IMR-90 (cell line): Measurements from ENCODE around the gene ABCC8. TPM values are rescaled to one million over a fixed set of nuclear protein-coding genes. Genes with fewer than 3 reads are reported as not detected.

Experiments
- ATAC-seq: fragments of 200-7000 bp; cut with Tn5 transposase; 2 replicates; pipeline ENCODE4 v1.9.1; 2020; ENCODE audit warnings: low read depth, mild to moderate bottlenecking, moderate library complexity
- BruUV-seq: library from RNA; stranded (reverse); fragments of 400-500 nt; replicated peaks from 2 replicates; lab custom pipeline; 2021; lab: Mats Ljungman, UMichigan
- CTCF ChIA-PET: fragments of 300-600 bp; formaldehyde crosslinking; extraction: SDS; loops from one replicate; lab custom pipeline; 2021; ENCODE audit warnings: antibody characterized with exemption; lab: Yijun Ruan, JAX
- POLR2A ChIA-PET: fragments of 300-600 bp; sonication (Branson Sonifier 250); formaldehyde crosslinking; loops from one replicate; lab custom pipeline; 2022; ENCODE audit warnings: antibody characterized with exemption; ENCODE audit not compliant: unreplicated experiment; lab: Charles Lee
- DNase-seq: peaks from one replicate; pipeline ENCODE4 v3.0.0; 2013
- H2AFZ ChIP-seq: replicated peaks from 2 replicates; pipeline ENCODE3; 2013; ENCODE audit warnings: low read length, mild to moderate bottlenecking; ENCODE audit not compliant: poor library complexity
- H2AK5ac ChIP-seq: 2 replicates; pipeline ENCODE4 v1.6.1; 2013; ENCODE audit warnings: low read depth, low read length, inconsistent platforms
- H2AK9ac ChIP-seq: replicated peaks from 2 replicates; pipeline ENCODE3; 2013; ENCODE audit warnings: mild to moderate bottlenecking, low read depth, low read length, moderate library complexity; ENCODE audit not compliant: poor library complexity
- H2BK120ac ChIP-seq: 2 replicates; pipeline ENCODE4 v1.6.1; 2013; ENCODE audit warnings: low read depth, low read length, inconsistent platforms
- H2BK15ac ChIP-seq: 3 replicates; pipeline ENCODE4 v1.6.1; 2013; ENCODE audit warnings: low read depth, low read length, inconsistent platforms
- H2BK20ac ChIP-seq: 2 replicates; pipeline ENCODE4 v1.6.1; 2013; ENCODE audit warnings: low read depth, mild to moderate bottlenecking, inconsistent platforms, low read length, moderate library complexity
- H2BK5ac ChIP-seq: 2 replicates; pipeline ENCODE4 v1.6.1; 2013; ENCODE audit warnings: mild to moderate bottlenecking, low read depth, low read length, inconsistent platforms; ENCODE audit not compliant: poor library complexity, severe bottlenecking
- H3K14ac ChIP-seq: replicated peaks from 2 replicates; pipeline ENCODE4 v1.6.1; 2013; ENCODE audit warnings: low read depth, low read length, inconsistent platforms
- H3K18ac ChIP-seq: 2 replicates; pipeline ENCODE4 v1.6.1; 2013; ENCODE audit warnings: low read depth, low read length, control low read depth
- H3K23ac ChIP-seq: 2 replicates; pipeline ENCODE4 v1.6.1; 2013; ENCODE audit warnings: low read depth, low read length, inconsistent platforms
- H3K27ac ChIP-seq: 2 replicates; pipeline ENCODE4 v1.5.1; 2013; ENCODE audit warnings: mild to moderate bottlenecking, control low read depth, low read length; ENCODE audit not compliant: insufficient read depth
- H3K27me3 ChIP-seq: 2 replicates; pipeline ENCODE4 v1.6.1; 2013; ENCODE audit warnings: low read length; ENCODE audit not compliant: control insufficient read depth, insufficient read depth
- H3K36me3 ChIP-seq: 2 replicates; pipeline ENCODE4 v1.6.1; 2013; ENCODE audit warnings: low read length, mixed read lengths; ENCODE audit not compliant: control insufficient read depth, insufficient read depth
- H3K4ac ChIP-seq: 2 replicates; pipeline ENCODE4 v1.6.1; 2013; ENCODE audit warnings: low read depth, low read length, inconsistent platforms
- H3K4me1 ChIP-seq: 2 replicates; pipeline ENCODE4 v1.6.1; 2013; ENCODE audit warnings: low read length, mixed read lengths; ENCODE audit not compliant: control insufficient read depth, insufficient read depth
- H3K4me2 ChIP-seq: 2 replicates; pipeline ENCODE4 v1.6.1; 2013; ENCODE audit warnings: low read depth, mild to moderate bottlenecking, control low read depth, low read length, moderate library complexity
- H3K4me3 ChIP-seq: 2 replicates; pipeline ENCODE4 v1.5.1; 2013; ENCODE audit warnings: low read depth, mild to moderate bottlenecking, control low read depth, low read length, moderate library complexity; ENCODE audit not compliant: insufficient read depth
- H3K56ac ChIP-seq: 2 replicates; pipeline ENCODE4 v1.6.1; 2013; ENCODE audit warnings: low read length, inconsistent platforms; ENCODE audit not compliant: insufficient read depth; ENCODE audit errors: extremely low read depth
- H3K79me1 ChIP-seq, 2 experiments: 2 replicates each; pipeline ENCODE4 v1.6.1; 2013; ENCODE audit warnings: low read length in 2 of 2, inconsistent platforms in 1 of 2, low read depth in 1 of 2
- H3K9ac ChIP-seq: 2 replicates; pipeline ENCODE4 v1.6.1; 2013; ENCODE audit warnings: low read depth, low read length, control low read depth
- H3K9me1 ChIP-seq: 2 replicates; pipeline ENCODE4 v1.6.1; 2013; ENCODE audit warnings: low read length, inconsistent platforms; ENCODE audit not compliant: insufficient read depth
- H3K9me3 ChIP-seq: 2 replicates; pipeline ENCODE4 v1.6.1; 2013; ENCODE audit warnings: low read length; ENCODE audit not compliant: control insufficient read depth, insufficient read depth
- H4K20me1 ChIP-seq: 2 replicates; pipeline ENCODE4 v1.6.1; 2013; ENCODE audit warnings: low read length, inconsistent platforms; ENCODE audit not compliant: insufficient read depth
- H4K5ac ChIP-seq: 2 replicates; pipeline ENCODE4 v1.6.1; 2013; ENCODE audit warnings: mild to moderate bottlenecking, low read depth, low read length, control low read depth
- H4K8ac ChIP-seq, 2 experiments: 2 replicates each; pipeline ENCODE4 v1.6.1; 2013; ENCODE audit warnings: low read depth in 2 of 2, low read length in 2 of 2, control low read depth in 1 of 2, inconsistent platforms in 1 of 2
- H4K91ac ChIP-seq: 2 replicates; pipeline ENCODE4 v1.6.1; 2013; ENCODE audit warnings: low read depth, low read length, inconsistent platforms; ENCODE audit not compliant: insufficient read depth
- BHLHE40 ChIP-seq: fragments of 150-350 bp; IDR thresholded peaks from 2 replicates; pipeline ENCODE4 v1.6.1; 2016; ENCODE audit warnings: mild to moderate bottlenecking, low read depth, low read length
- CEBPB ChIP-seq: IDR thresholded peaks from 2 replicates; pipeline ENCODE4 v1.6.1; 2012; ENCODE audit warnings: low read depth, low read length, improper control_type of control experiment
- CHD1 ChIP-seq: IDR thresholded peaks from 2 replicates; pipeline ENCODE4 v1.6.1; 2012; ENCODE audit warnings: low read depth, low read length, improper control_type of control experiment
- CTCF ChIP-seq: conservative IDR thresholded peaks from 2 replicates; pipeline ENCODE4 v1.5.1; 2012; ENCODE audit warnings: mild to moderate bottlenecking, low read depth, low read length, improper control_type of control experiment
- ELK1 ChIP-seq: fragments of 150-350 bp; IDR thresholded peaks from 2 replicates; pipeline ENCODE4 v1.6.1; 2016; ENCODE audit warnings: low read depth, mild to moderate bottlenecking, low read length, moderate library complexity, borderline replicate concordance
- FOS ChIP-seq: fragments of 150-350 bp; IDR thresholded peaks from 2 replicates; pipeline ENCODE4 v1.6.1; 2016; ENCODE audit warnings: low read depth, low read length
- MAFK ChIP-seq: IDR thresholded peaks from 2 replicates; pipeline ENCODE4 v1.6.1; 2012; ENCODE audit warnings: low read depth, low read length, improper control_type of control experiment
- MAZ ChIP-seq: IDR thresholded peaks from 2 replicates; pipeline ENCODE4 v1.6.1; 2012; ENCODE audit warnings: low read depth, mild to moderate bottlenecking, low read length, improper control_type of control experiment, moderate library complexity, borderline replicate concordance
- MXI1 ChIP-seq: IDR thresholded peaks from 2 replicates; pipeline ENCODE4 v1.6.1; 2012; ENCODE audit warnings: low read depth, mild to moderate bottlenecking, low read length, moderate library complexity, borderline replicate concordance
- NFE2L2 ChIP-seq: fragments of 150-350 bp; IDR thresholded peaks from 2 replicates; pipeline ENCODE4 v1.6.1; 2016; ENCODE audit warnings: low read depth, mild to moderate bottlenecking, low read length
- POLR2A ChIP-seq: IDR thresholded peaks from 2 replicates; pipeline ENCODE4 v1.6.1; 2012; ENCODE audit warnings: mild to moderate bottlenecking, low read depth, low read length
- RAD21 ChIP-seq: IDR thresholded peaks from 2 replicates; pipeline ENCODE4 v1.6.1; 2012; ENCODE audit warnings: low read length, improper control_type of control experiment
- RCOR1 ChIP-seq: IDR thresholded peaks from 2 replicates; pipeline ENCODE4 v1.6.1; 2012; ENCODE audit warnings: mild to moderate bottlenecking, low read length, improper control_type of control experiment; ENCODE audit not compliant: insufficient replicate concordance
- RFX5 ChIP-seq: IDR thresholded peaks from 2 replicates; pipeline ENCODE4 v1.8.0; 2012; ENCODE audit warnings: low read depth, mild to moderate bottlenecking, low read length, moderate library complexity
- SMC3 ChIP-seq: fragments of 150-350 bp; IDR thresholded peaks from 2 replicates; pipeline ENCODE4 v1.6.1; 2016; ENCODE audit warnings: low read depth, mild to moderate bottlenecking, antibody characterized with exemption, low read length, moderate library complexity
- USF2 ChIP-seq: fragments of 150-350 bp; IDR thresholded peaks from 2 replicates; pipeline ENCODE4 v1.6.1; 2017; ENCODE audit warnings: mild to moderate bottlenecking, antibody characterized with exemption, low read length, low read depth
- WGBS, 2 experiments: methylation state at CpG; one replicate each; pipeline versions ENCODE4 v1.1.5 to v1.1.7; 2013; ENCODE audit warnings: missing lambda C conversion rate in 2 of 2; ENCODE audit not compliant: insufficient read length in 1 of 2; ENCODE audit errors: extremely low coverage in 2 of 2; 5-methylcytosine and 5-hydroxymethylcytosine counted together
- dilution Hi-C: fragments of 300-500 bp; cut with HindIII; formaldehyde crosslinking; loops from one replicate; pipeline ENCODE4 v1.14.3; 2018; ENCODE audit warnings: low sequenced_read_pairs; ENCODE audit not compliant: unreplicated experiment
- in situ Hi-C: fragments of 300-500 bp; cut with MboI; formaldehyde crosslinking; loops from 3 replicates; pipeline ENCODE4 v1.14.3; 2019; ENCODE audit warnings: low sequenced_read_pairs, inconsistent platforms, mixed read lengths
- intact Hi-C: fragments of 100-400 bp; cut with micrococcal nuclease; formaldehyde crosslinking; loops from 2 replicates; pipeline ENCODE4 v1.10.0; 2022
- polyA plus RNA-seq, 3 experiments: library from polyadenylated mRNA; depleted of rRNA; stranded (reverse); fragments of >200 nt; gene quantifications; 2 replicates each; pipeline ENCODE4 v1.2.3, GENCODE V29; 2012; ENCODE audit warnings: low replicate concordance in 1 of 3
- total RNA-seq: library from RNA; depleted of rRNA; stranded (reverse); fragments of >200 nt; gene quantifications from 2 replicates; pipeline ENCODE4 v1.2.3, GENCODE V29; 2012

ABCC8 gene
- total and polyA plus RNA-seq, 2 of the 4 experiments (the other 2 are of a cell fraction) = not detected

- Histone ChIP-seq H2BK15ac (no peak overlapping the region), H4K20me1 (no peaks in the 10 kb centered on the region), H3K4me3 (no peak overlapping the region), H4K8ac (no peak overlapping the region), H3K79me1 (no peaks in the 10 kb centered on the region), H2BK5ac (no peak overlapping the region), H3K9me1 (no peaks in the 10 kb centered on the region), H2BK120ac (no peak overlapping the region), H3K9ac (no peak overlapping the region), H2AK9ac (no peak overlapping the region), H3K9me3 (no peaks in the 10 kb centered on the region), H4K5ac (no peak overlapping the region), H3K4me1 (no peaks in the 10 kb centered on the region), H3K56ac (no peak overlapping the region), H3K4me2 (no peak overlapping the region), H2AFZ (no peak overlapping the region), H3K23ac (no peak overlapping the region), H3K14ac (no peak overlapping the region), H3K27me3 (no peaks in the 10 kb centered on the region), H3K4ac (no peak overlapping the region), H3K27ac (no peak overlapping the region), H3K36me3 (no peaks in the 10 kb centered on the region), H4K91ac (no peak overlapping the region), H2BK20ac (no peak overlapping the region), H2AK5ac (no peak overlapping the region), H3K18ac (no peak overlapping the region)
- ChIA-PET CTCF (no interaction called here), POLR2A (no interaction called here)
- TF ChIP-seq NFE2L2 (no peak), MXI1 (no peak), RFX5 (no peak), ELK1 (no peak), BHLHE40 (no peak), CEBPB (no peak), CHD1 (no peak), MAZ (no peak), CTCF (no peak), FOS (no peak), RAD21 (no peak), USF2 (no peak), MAFK (no peak), POLR2A (no peak), SMC3 (no peak), RCOR1 (no peak)
- WGBS, 2 experiments = no CpG with 5 or more reads among the region's 2 CpGs
- BruUV-seq = no TSS peak
- ATAC-seq (no peak), DNase-seq (no peak)
- dilution Hi-C loops = no loop called here
- in situ Hi-C loops = no loop called here
- intact Hi-C loops = no loop called here
Observed at GRCh38 chr11:17343257-17343656, 133.4 kb downstream of the ABCC8 start.
